ENCODE results near the gene LRRC8B. TPM values are rescaled to one million over a fixed set of nuclear protein-coding genes. Genes with fewer than 3 reads are reported as not detected.
"Not testable (repeated sequence)": the region's sequence is repeated elsewhere in the genome, so short reads cannot be mapped to it uniquely, and the experiment has no call there.

Gene LRRC8B
- total and polyA plus RNA-seq, 2 experiments from 2014 or later: 0.32 to 0.54 TPM

DNA sequence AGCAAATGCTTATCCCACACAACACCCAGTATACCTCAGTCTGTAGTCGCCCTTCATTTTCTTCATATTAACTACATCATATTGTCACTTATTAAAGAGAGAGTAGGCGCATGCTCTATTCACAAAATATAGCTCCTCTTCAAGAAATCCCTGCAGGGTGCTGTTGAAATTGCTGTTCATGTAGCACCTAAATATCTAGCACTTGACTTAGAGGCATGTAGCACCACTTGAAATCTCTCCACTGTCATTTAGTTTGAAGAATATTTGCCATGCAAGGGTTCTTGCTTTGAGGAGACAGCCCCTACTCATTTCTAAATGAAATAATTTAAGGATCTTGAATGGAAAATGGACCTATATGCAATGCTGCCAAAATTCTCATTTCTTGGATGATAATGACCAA, 20.9 kb upstream of the LRRC8B start:
- in situ Hi-C loops (cut with MboI): loop anchor here (25.0 kb wide), 1 partner anchor 259 kb away; no protein-coding TSS in a partner anchor
- TF ChIP-seq EZH2phosphoT487 (IDR thresholded peaks at IDR 0.05; ENCODE audit: insufficient read depth, low read depth) (no peak), EZH2 (IDR thresholded peaks at IDR 0.05; ENCODE audit: insufficient read depth, poor library complexity, severe bottlenecking) (no peak)

DNA sequence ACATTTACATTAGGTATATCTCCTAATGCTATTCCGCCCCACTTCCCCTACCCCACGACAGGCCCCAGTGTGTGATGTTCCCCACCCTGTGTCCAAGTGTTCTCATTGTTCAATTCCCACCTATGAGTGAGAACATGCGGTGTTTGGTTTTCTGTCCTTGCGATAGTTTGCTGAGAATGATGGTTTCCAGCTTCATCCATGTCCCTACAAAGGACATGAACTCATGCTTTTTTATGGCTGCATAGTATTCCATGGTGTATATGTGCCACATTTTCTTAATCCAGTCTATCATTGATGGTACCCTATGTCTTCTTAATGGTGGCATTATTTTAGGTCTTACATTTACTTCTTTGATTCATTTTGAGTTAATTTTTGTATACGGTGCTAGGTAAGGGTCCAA, 14.6 kb upstream of the LRRC8B start:
- not testable (repeated sequence) for H3K9me3 ChIP-seq (ENCODE audit: low read depth); H3K36me3 ChIP-seq (ENCODE audit: low read depth); H3K79me2 ChIP-seq (ENCODE audit: insufficient read depth); H3K27ac ChIP-seq; H3K9me2 ChIP-seq (ENCODE audit: insufficient read depth); H3K27me3 ChIP-seq (replicated peaks; ENCODE audit: insufficient read depth); H2AFZ ChIP-seq; H3K4me3 ChIP-seq; H3F3A ChIP-seq (ENCODE audit: insufficient read depth); H3K4me2 ChIP-seq (ENCODE audit: unreplicated experiment); H4K20me1 ChIP-seq (ENCODE audit: insufficient read depth); DNase-seq; H3K9ac ChIP-seq; H3K4me1 ChIP-seq (ENCODE audit: insufficient read depth)
- WGBS, 2 experiments (ENCODE audit: low coverage in 1 of 2, low lambda C conversion rate in 2 of 2, missing lambda C conversion rate in 2 of 2): 61 to 68% methylated on average over 5 of the region's 5 CpGs
- in situ Hi-C loops (cut with MboI): loop anchor here (25.0 kb wide), 1 partner anchor 252 kb away; no protein-coding TSS in a partner anchor

More for the DNA sequence above, 20.9 kb upstream of the LRRC8B start:
- H3F3A ChIP-seq (ENCODE audit: insufficient read depth): no peaks in the 10 kb centered on the region
- no peaks in the 10 kb centered on the region for H3K4me1 ChIP-seq (ENCODE audit: insufficient read depth)
- H4K20me1 ChIP-seq (ENCODE audit: insufficient read depth): no peaks in the 10 kb centered on the region
- no peak overlapping the region for H2AFZ ChIP-seq
- DNase-seq: no peak
- no peaks in the 10 kb centered on the region for H3K36me3 ChIP-seq (ENCODE audit: low read depth)
- H3K9me3 ChIP-seq (ENCODE audit: low read depth): no peaks in the 10 kb centered on the region
- H3K9me2 ChIP-seq (ENCODE audit: insufficient read depth): no peaks in the 10 kb centered on the region
- no peak overlapping the region for H3K27ac ChIP-seq
- H3K9ac ChIP-seq: no peak overlapping the region
- no peaks in the 10 kb centered on the region for H3K79me2 ChIP-seq (ENCODE audit: insufficient read depth)
- H3K27me3 ChIP-seq (replicated peaks; ENCODE audit: insufficient read depth): peaks cover 21% of the 10 kb centered on the region; the same call in 1 of the 2 replicates
- 37 to 48% methylated on average over 2 of the region's 2 CpGs for WGBS, 2 experiments (ENCODE audit: low coverage in 1 of 2, low lambda C conversion rate in 2 of 2, missing lambda C conversion rate in 2 of 2)
- no peak overlapping the region for H3K4me2 ChIP-seq (ENCODE audit: unreplicated experiment)
- H3K4me3 ChIP-seq: no peak overlapping the region

DNA sequence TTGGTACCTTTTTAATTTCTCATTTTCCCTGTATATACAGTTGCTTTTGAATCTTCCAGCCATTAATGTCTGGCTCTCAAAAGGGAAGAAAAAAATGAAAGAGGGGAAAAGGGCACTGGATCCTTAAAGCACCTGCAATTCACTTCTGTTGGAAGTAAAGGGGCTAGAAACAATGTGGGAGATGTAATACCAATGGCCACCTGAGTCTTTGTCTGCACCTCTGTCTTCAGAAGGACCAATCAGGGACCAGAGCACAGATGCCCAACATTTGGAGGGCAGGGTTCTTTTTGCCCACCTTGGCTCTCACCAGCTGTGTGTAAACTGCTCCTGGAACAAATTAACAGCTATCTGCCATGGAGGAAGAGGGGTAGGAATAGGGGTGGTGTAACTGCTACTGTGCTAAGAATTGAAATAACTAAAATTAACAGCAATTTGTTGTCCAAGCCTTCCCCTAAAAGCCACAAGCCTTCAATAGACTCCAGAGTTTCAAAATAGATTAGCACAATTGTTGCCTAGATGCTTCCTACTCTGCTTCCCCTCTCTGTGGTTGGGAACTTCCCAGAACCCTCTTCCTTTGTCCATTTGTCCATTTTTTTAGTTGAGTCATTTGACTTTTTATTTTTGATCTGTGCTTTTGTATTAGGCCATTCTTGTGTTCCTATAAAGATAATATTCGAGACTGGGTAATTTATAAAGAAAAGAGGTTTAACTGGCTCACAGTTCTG, 11.5 kb upstream of the LRRC8B start:
- 0 out of 2 replicates have a peak, but pooled peaks cover 11% of the 10 kb centered on the region for H3F3A ChIP-seq (ENCODE audit: insufficient read depth)
- in situ Hi-C loops (cut with MboI): loop anchor here (25.0 kb wide), 1 partner anchor 249 kb away; no protein-coding TSS in a partner anchor
- H3K27ac ChIP-seq: no peak overlapping the region
- TF ChIP-seq EZH2 (IDR thresholded peaks at IDR 0.05; ENCODE audit: insufficient read depth, poor library complexity, severe bottlenecking) (no peak), EZH2phosphoT487 (IDR thresholded peaks at IDR 0.05; ENCODE audit: insufficient read depth, low read depth) (no peak)
- H3K79me2 ChIP-seq (ENCODE audit: insufficient read depth): no peaks in the 10 kb centered on the region
- no peak for DNase-seq
- no peak overlapping the region for H2AFZ ChIP-seq
- WGBS, 2 experiments (ENCODE audit: low coverage in 1 of 2, low lambda C conversion rate in 2 of 2, missing lambda C conversion rate in 2 of 2): 71 to 82% methylated on average over 1 of the region's 1 CpG
- no peaks in the 10 kb centered on the region for H4K20me1 ChIP-seq (ENCODE audit: insufficient read depth)
- H3K9me3 ChIP-seq (ENCODE audit: low read depth): no peaks in the 10 kb centered on the region
- no peaks in the 10 kb centered on the region for H3K36me3 ChIP-seq (ENCODE audit: low read depth)
- H3K9me2 ChIP-seq (ENCODE audit: insufficient read depth): no peaks in the 10 kb centered on the region
- no peak overlapping the region for H3K4me3 ChIP-seq
- H3K27me3 ChIP-seq (replicated peaks; ENCODE audit: insufficient read depth): no peaks in the 10 kb centered on the region
- no peak overlapping the region for H3K4me2 ChIP-seq (ENCODE audit: unreplicated experiment)
- no peak overlapping the region for H3K9ac ChIP-seq
- H3K4me1 ChIP-seq (ENCODE audit: insufficient read depth): peaks cover 9% of the 10 kb centered on the region; the same call in 1 of the 2 replicates

DNA sequence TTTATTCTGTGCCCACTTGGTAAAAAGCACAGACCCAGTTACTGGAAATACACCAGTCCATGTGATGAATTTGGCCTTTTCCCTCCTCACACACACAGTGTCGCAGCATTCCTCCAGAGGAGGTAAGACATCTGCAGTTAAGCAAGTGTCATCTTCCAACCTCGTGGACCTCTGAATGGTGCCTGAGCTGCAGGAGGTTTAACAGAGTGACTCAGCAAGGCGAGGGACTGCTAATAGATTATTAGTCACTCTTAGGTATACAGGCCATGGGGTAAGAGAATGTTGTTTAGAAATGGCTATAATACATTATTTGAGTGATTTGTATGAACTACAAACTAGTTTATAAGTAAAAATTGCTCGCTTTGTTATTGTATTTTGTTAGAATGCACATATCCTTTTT, 8.6 kb upstream of the LRRC8B start:
- 0 out of 2 replicates have a peak, but pooled peaks cover 11% of the 10 kb centered on the region for H3F3A ChIP-seq (ENCODE audit: insufficient read depth)
- no peak overlapping the region for H3K4me2 ChIP-seq (ENCODE audit: unreplicated experiment)
- DNase-seq: peak; percentile 91
- no peaks in the 10 kb centered on the region for H4K20me1 ChIP-seq (ENCODE audit: insufficient read depth)
- no peak overlapping the region for H3K27ac ChIP-seq
- no peaks in the 10 kb centered on the region for H3K27me3 ChIP-seq (replicated peaks; ENCODE audit: insufficient read depth)
- no peaks in the 10 kb centered on the region for H3K79me2 ChIP-seq (ENCODE audit: insufficient read depth)
- H3K9ac ChIP-seq: no peak overlapping the region
- TF ChIP-seq EZH2 (IDR thresholded peaks at IDR 0.05; ENCODE audit: insufficient read depth, poor library complexity, severe bottlenecking) (no peak), EZH2phosphoT487 (IDR thresholded peaks at IDR 0.05; ENCODE audit: insufficient read depth, low read depth) (no peak)
- in situ Hi-C loops (cut with MboI): loop anchor here (25.0 kb wide), 1 partner anchor 246 kb away; no protein-coding TSS in a partner anchor
- H3K4me3 ChIP-seq: no peak overlapping the region
- no peak overlapping the region for H2AFZ ChIP-seq
- WGBS, 2 experiments (ENCODE audit: low coverage in 1 of 2, low lambda C conversion rate in 2 of 2, missing lambda C conversion rate in 2 of 2): 23 to 29% methylated on average over 4 of the region's 4 CpGs
- no peaks in the 10 kb centered on the region for H3K9me3 ChIP-seq (ENCODE audit: low read depth)
- no peaks in the 10 kb centered on the region for H3K36me3 ChIP-seq (ENCODE audit: low read depth)
- H3K9me2 ChIP-seq (ENCODE audit: insufficient read depth): no peaks in the 10 kb centered on the region
- H3K4me1 ChIP-seq (ENCODE audit: insufficient read depth): peaks cover 9% of the 10 kb centered on the region; the same call in 1 of the 2 replicates

Data from GM23248 (cell line).